GM19455 (cell line): ENCODE data around the gene ST8SIA4.

Source experiments
- ATAC-seq: cut with Tn5 transposase; IDR thresholded peaks from one replicate; pipeline ENCODE4 v1.9.1; 2021; ENCODE audit not compliant: unreplicated experiment

The ST8SIA4 gene

DNA sequence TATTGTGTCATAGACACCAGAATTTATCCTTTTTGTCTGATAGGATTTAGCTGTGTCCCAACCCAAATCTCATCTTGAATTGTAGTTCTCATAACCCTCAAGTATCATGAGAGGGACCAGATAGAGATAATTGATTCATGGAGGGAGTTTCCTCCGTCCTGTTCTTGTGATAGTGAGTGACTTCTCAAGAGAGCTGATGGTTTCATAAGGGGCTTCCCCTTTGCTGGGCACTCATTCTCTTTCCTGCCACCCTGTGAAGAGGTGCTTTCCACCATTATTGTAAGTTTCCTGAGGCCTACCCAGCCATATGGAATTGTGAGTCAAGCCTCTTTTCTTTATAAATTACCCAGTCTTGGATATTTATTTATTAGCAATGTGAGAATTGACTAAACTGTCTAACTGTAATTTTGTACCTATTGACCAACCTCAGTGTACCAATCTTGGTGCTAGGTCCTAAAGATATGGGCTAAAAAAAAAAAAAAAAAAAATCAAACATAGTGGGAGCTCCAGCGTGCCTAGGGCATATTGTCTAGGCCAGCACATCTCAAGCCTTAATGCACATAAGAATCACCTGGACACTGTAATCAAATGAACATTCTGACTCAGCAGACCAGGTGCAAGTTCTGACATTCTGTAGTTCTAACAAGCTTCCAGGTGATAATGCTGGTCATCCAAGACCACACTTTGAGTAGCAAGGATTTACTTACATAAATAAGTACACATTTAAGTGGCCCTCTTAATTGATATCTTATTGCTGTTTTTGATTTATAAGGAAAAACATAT, 30.5 kb downstream of the ST8SIA4 start:
- ATAC-seq, result no peak

DNA sequence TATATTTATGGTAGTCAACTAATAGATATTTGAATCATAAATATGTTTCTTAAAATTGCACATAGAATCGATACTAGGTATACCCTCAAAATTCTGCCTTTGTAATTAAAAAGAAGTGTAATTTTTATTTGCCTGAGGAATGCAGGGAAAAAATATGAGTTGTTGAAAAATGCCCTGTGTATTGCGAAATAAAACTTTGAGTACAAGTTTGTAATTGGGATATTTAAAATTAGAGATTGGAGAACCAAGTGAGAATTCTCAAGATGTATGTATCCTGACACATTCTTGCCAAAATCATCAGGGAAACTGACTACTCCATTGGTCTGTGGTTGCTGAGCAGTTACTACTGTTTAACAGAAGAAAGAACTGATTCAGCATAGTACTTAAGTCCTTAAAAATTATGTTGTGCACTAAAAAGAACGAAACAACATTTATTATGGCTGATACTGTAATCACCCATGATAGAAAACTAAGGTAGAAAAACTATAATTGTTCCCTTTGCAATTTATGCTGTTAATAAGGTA, 36.0 kb downstream of the ST8SIA4 start:
- ATAC-seq, result no peak

DNA sequence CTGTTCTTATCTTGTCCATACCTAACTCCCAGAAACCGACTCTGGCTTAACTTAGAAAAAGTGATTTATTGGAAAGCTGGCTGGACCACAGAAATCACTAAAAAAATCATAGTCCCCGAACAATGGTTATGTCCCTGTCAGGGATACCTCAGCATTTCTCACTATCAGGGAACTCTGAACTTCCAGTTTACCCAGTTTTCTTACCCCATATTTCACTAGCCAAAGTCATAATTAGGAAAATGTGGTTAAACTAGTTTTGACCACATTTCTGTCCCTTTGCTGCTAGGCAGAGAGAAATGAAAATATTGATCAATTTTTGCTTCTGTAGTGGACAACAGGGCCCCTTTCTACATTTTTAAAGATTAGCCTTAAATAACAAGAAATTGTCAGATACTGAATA, 38.2 kb downstream of the ST8SIA4 start:
- ATAC-seq, result no peak

DNA sequence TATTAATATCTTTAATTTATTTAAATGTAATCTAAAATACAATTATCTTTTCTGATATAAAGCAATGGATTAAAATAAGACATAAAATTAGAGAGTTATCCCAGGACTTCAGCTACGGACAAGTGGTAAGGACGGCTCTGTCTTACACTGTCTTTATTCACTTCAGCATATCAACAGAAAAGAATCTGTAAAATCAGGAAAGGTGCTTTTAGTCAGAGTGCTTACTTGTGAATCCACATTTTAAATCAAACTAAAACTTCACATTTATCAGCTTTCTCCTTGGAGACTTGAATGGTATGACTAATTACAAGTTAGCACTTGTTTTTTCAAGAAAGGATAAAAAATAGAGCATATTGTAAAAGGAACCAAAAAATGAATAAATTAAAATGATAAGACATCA, 39.3 kb downstream of the ST8SIA4 start:
- ATAC-seq, result no peak

DNA sequence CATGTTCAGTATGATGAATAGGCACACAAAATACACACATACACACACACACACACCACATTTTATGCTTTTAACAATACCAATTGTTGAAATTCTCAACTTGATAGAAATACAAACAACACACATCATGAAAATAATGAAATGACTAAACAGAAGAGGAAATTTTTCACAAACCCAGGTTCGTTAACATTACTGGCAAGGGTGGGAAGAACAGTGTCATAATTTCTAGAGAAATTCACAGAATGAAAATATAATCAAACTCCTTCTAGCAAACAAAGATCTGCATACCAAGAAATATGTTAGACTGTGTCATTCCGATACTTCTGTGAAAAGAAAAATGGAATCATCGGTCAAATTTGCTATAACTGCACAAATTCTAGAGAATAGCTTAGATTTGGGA, 41.9 kb downstream of the ST8SIA4 start:
- ATAC-seq, result no peak

DNA sequence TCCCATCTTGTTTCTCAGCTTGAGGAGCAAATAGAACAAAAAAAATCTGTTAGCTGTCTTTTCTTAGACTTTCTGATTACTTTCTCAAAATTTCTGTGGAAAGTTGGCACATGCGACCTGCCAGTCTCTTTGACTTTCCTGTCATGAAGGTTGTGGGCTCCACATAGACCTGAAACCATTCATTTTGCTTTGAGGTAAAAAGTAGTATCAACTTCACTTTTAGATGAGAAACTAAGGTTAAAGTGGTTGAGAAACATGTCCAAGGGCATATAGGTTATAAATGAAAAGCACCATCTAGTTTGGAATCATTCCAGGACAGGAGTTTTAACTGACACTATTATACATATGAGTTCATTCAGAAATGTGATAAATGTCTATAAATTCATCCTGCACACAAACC, 42.7 kb downstream of the ST8SIA4 start:
- no peak for ATAC-seq

DNA sequence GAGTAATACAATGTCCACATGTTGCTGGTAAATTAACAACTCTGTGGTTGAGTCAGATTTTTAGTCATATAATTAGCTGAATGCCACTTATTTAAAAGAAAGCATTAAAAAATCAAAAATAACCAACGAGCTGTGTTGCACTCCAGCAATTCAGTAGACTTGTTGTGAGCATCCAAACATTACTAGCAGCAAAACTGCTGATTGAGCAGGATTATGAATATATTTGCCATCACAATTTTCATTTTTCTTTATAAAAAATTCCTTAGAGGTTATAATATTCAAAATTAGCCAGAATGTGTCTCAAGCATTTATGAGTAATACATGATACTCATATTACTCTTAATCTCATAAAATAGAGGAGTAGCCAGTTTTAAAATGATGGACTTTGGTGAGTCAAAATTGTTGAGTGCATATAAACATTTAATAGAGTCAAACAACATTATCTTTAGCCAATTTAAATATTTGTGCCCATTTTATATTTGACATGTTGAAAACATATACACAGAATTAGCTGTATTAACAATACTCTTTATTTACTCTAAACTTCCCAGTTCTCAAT, 44.0 kb downstream of the ST8SIA4 start:
- no peak for ATAC-seq

DNA sequence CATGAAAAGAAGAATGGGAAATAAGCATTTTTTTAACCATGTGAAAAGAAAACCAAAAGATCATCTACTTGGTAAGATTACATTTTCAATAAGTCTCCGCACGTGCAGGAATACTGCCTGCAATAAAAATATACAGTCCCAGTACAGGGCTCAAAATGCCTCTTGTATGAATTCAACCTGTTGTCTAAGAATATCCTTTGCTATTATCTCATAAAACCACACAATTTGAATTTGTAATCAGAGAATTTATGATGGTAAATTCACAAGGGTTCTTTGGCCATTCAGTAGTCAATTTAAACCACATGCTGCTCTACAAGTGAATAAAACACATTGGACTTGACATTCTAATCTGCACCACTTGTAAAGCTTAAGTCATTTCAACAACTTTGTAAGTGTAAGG, 46.6 kb downstream of the ST8SIA4 start:
- ATAC-seq, result no peak

DNA sequence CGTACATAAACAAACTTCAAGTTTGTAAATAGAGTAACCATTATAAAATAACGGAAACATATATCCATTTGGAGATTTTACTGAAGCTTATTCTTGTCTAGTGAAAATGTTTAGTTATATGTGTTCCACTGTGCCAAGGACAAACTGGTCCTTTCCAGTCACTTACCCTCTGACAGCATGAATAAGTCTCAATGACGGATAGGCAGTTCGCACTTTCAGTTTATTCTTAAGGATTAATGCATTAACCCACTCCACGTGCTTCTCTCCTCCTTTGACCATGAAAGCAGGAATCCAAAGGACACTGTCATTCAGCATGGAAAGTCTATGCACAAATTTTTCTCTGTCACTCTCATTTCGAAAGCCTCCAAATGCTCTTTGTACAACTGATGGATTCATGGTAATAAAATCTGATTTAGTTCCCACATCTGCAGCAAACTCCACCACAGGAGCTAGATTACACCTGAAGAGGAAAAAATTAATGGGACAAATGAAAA, 47.1 kb downstream of the ST8SIA4 start:
- ATAC-seq, result no peak

DNA sequence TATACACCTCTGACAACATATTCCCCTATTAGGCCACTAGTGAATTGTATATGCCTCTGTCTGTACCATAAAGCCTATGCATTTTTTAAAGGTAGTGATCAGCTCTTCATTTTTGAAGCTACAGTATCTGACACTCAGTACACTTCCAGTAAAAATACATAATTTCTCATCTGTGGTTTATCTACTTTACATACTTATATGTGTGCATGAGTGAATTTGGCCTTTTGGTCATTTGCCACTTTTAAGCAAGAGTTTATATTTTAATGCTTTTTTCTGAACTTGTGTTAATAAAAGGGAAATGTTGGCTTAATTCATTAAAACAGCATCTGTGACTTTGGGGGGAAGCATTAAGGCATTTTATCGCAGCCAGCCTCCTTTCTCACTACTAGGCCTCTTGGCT, 47.8 kb downstream of the ST8SIA4 start:
- no peak for ATAC-seq

DNA sequence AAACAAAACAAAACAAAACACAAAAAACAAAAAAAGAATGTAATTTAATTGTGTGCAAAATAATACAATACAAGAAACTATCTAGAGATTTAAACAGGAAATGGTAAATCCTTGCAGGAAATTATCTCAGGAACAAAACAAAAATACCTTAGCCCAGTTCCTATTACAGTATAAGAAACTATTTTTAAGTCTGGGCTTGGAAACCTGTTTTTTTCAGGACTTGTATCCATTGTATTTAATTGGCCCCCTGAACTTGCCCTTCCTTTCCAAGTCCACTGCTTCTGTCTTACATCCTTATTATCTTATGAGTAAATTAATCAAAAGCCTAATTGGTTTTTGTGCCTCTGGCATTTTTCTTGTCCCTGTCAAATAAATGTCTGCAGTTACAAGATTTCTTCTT, 48.5 kb downstream of the ST8SIA4 start:
- ATAC-seq, result no peak

DNA sequence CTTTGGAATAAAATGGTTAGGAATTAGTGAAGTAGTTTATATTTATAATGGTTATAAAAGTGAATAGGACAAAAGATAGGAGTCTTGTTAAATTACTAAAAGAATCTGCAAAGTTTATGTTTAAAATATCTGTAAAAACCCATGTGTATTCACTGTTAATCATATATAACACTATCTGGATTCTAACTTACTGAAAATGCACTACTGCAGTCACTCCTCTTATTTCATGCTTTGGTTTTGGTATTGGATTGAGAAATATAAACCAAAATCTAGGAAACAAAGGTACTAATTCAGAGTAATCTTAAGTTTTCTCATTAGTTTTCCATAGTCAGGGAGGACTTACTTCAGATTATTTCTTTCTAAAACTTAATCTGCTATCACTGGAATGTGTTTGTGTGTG, 49.5 kb downstream of the ST8SIA4 start:
- no peak for ATAC-seq

DNA sequence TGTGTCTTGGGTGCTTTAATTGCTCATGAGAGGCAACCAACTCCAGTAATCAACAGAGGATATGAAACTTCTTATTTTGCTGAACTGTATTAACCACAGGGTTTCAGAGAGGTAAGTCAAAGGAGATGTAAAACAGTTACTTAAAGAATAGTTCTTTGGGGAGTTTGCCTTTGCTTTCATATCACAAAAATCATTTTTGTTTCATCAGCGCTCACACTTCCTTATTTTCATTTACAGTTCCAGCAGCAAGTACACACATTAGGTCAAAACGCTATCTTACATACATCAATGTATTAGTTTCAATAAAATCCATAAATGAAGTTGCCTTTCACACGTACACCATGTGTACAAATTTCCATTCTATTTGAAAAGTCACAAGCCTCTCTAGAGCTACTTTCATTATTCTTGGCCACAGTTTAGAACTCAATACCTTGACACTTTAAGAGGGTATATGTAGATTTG, 50.1 kb downstream of the ST8SIA4 start:
- ATAC-seq, result peak; percentile 95

DNA sequence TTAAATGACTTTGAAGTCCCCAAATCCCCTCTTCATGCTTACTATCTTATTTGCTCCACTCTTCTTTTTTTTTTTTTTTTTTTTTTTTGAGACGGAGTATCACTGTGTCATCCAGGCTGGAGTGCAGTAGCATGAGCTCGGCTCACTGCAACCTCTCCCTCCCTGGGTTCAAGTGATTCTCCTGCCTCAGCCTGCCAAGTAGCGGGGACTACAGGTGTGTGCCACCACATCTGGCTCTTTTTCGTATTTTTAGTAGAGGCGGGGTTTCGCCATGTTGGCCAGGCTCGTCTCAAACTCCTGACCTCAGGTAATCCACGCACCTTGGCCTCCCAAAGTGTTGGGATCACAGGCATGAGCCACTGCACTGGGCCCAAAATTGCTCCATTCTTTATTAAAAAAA, 51.0 kb downstream of the ST8SIA4 start:
- ATAC-seq, result no peak

DNA sequence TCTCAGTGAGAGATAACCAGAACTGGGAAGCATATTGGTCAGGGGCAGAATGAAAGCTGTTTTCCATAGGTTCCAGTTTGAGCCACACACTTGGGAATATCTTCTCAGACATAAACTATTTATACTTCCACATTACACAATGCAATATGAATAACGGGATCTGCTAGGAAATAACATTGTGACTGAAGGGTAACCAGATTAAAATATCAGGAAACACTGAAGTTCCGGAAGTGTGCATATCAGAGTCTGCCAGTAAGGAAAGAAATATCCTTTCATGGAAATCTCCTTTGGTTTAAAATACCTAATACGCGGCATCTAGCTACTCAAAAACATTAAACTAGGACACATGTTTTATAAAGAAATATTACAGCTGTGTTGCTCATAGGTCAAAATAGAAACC, 56.3 kb downstream of the ST8SIA4 start:
- ATAC-seq, result no peak

DNA sequence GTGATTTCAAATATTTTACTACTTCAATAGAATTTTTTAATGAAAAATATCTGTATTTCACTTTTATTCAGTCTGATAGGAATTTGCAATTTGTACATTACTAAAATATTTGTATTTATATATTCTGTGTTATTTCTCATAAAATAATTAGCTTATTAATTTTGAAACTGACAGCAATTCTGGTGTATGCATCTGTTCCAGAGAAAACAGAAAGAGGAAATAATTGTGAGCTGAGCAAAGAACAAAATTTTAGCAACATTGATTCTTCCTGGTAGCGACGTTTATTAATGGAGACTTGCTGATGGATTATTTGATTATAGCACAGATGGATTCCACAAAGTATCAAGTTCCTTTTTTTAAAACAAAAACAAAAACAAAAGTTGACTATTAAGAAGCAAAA, 61.0 kb downstream of the ST8SIA4 start:
- no peak for ATAC-seq

DNA sequence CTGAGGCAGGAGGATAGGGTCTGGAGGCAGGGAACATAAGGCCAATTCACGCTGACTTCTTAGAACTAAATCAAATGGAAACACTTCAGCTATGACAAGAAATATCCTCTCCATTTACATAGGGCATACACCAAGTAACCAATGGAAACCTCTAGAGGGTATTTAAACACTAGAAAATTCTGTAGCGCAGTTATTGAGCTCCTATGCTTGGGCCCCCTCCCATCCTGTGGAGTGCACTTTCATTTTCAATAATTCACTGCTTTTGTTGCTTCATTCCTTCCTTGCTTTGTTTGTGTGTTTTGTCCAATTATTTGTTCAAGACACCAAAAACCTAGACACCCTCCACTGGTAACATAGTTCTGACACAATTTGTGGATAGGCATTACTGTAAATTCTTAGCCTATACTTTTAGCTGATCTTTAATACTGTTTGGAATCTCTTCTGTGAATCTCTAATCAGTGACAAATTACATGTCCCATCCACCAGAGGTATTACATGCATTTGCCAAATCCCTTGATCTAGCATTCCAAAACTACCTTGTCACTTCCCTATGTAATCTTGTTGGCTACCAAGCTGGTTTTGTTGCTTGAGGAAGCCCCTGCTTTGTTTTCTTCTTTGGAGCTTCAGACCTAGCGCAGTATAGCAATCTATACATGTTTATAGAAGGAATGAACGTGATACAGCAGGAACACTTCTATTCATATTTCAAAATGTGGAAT, 61.6 kb downstream of the ST8SIA4 start:
- ATAC-seq, result peak; percentile 56

DNA sequence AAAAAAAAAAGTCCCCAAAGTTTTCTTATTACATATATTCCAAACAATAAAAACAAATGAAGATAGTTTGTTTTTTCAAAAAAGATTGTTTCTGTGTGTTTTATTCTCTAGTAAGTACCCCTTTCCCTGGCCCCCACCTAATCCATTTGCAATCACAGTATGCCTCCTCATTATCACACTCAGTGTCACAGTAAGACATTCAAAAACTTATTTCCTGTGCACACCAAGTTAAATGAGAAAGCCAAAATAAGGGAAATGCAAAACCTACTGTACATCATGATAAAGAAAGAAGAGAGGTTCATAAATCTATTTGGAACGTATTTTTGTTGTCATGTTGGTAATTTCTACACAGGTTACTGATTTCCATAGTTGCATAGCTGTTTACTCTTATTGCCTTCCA, 62.3 kb downstream of the ST8SIA4 start:
- ATAC-seq, result peak; percentile 42

DNA sequence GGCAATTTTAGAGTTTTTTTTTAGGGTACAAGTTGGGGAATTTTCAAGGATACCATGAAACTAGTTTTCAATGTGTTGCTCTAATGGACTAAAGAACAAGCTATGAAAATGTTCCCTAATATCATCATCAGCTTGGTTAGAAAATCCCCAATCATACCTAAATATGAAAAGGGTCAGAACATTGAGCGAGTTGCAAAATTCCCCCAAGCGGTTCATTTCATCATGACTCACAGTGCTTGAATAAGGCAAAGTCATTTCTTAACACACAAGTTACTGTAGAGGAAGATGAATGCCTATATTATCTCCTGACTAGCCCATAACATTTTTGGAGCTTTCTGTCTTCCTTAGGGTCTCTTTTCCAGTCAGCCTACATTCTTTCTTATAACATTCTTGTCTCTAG, 62.7 kb downstream of the ST8SIA4 start:
- ATAC-seq, result peak; percentile 69

DNA sequence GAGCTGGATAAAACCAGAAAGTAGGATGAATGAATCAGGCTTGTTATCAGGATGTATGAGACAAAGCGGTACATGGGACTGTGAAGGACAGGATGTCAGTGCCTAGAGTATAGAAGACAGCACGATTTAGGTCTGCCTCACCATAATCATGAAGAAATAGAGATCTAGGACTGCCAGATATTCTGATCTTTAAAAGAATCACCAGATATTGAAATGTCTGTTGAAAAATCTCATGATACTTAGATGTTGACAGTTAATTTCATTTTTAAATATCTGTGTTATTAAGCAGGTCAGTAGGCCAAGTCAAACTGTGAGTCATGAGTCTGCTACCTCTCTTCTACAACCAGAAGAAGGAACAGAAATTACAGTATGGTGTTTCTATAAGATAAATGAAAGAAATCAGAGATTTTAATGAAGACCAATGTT, 65.0 kb downstream of the ST8SIA4 start:
- no peak for ATAC-seq

DNA sequence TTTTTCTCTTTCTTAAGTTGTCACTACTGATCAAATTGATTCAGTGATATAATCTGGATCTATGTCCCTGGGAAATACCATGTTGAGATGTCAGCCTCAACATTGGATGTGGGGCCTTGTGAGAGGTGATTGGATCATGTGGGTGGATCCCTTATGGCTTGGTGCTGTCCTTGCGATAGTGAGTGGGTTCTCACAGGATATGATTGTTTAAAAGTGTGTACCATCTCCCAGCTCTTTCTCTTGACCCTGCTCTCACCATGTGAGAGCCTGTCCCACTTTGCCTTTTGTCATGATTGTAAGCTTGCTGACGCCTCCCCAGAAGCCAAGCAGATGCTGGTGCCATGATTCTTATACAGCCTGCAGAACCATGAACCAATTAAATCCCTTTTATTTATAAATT, 68.6 kb downstream of the ST8SIA4 start:
- no peak for ATAC-seq
